Left ventricle myocardium superior (tissue), 1 donor: Measurements from ENCODE around the gene EIPR1. TPM values are rescaled to one million over a fixed set of nuclear protein-coding genes. Genes with fewer than 3 reads are reported as not detected.
"Not testable (repeated sequence)": the region's sequence is repeated elsewhere in the genome, so short reads cannot be mapped to it uniquely, and the experiment has no call there.

Experiments
- ATAC-seq: fragments of 200-7000 bp; cut with Tn5 transposase; one replicate; pipeline ENCODE4 v1.9.1; 2020; ENCODE audit warnings: mild to moderate bottlenecking, moderate library complexity
- DNase-seq: peaks from one replicate; pipeline ENCODE4 v3.0.0-alpha.2; 2020
- intact Hi-C: fragments of 100-400 bp; cut with micrococcal nuclease; formaldehyde crosslinking; loops from one replicate; pipeline ENCODE4 v1.11.0; 2022
- total RNA-seq: library from RNA; stranded (reverse); fragmentation: NEBNext Ultra II Directional; extraction: Animal tissue kit (Norgen Biotek cat#: 25700); gene quantifications from one replicate; pipeline ENCODE4 v1.2.1, GENCODE V29; 2021
- donor health status: DM: no; HTN: yes; CAD: no; lungs with severe emphysema.

The EIPR1 gene
- total RNA-seq, 1 donor from 2014 or later = 9.6 TPM

GRCh38 chr2:3211256-3212060 is 166.2 kb downstream of the EIPR1 start:
- no peak for ATAC-seq
- intact Hi-C loops = no loop called here
- no peak for DNase-seq

- no peak for DNase-seq
- ATAC-seq = no peak
- intact Hi-C loops = no loop called here
Observed at GRCh38 chr2:3210257-3210656, 167.4 kb downstream of the EIPR1 start.

GRCh38 chr2:3209258-3209657 is 168.4 kb downstream of the EIPR1 start:
- ATAC-seq (no peak), DNase-seq (no peak)
- intact Hi-C loops = no loop called here

- intact Hi-C loops = no loop called here
- ATAC-seq (no peak), DNase-seq (no peak)
Observed at GRCh38 chr2:3208591-3208990, 169.0 kb downstream of the EIPR1 start.

- intact Hi-C loops = no loop called here
- ATAC-seq = no peak
- DNase-seq = no peak
Observed at GRCh38 chr2:3208179-3208578, 169.4 kb downstream of the EIPR1 start.

- DNase-seq = no peak
- intact Hi-C loops = no loop called here
- ATAC-seq = no peak
Observed at GRCh38 chr2:3207091-3207491, 170.5 kb downstream of the EIPR1 start.

GRCh38 chr2:3205845-3206244 is 171.8 kb downstream of the EIPR1 start:
- intact Hi-C loops = no loop called here
- no peak for DNase-seq
- ATAC-seq = no peak

- DNase-seq (no peak), ATAC-seq (no peak)
- intact Hi-C loops = no loop called here
Observed at GRCh38 chr2:3204031-3204821, 173.4 kb downstream of the EIPR1 start.

GRCh38 chr2:3203497-3204019 is 174.1 kb downstream of the EIPR1 start:
- intact Hi-C loops = no loop called here
- no peak for DNase-seq

GRCh38 chr2:3202926-3203325 is 174.7 kb downstream of the EIPR1 start:
- DNase-seq (no peak), ATAC-seq (no peak)
- intact Hi-C loops = no loop called here

More at GRCh38 chr2:3203497-3204019, 174.1 kb downstream of the EIPR1 start:
- no peak for ATAC-seq

- ATAC-seq (no peak), DNase-seq (no peak)
- intact Hi-C loops = no loop called here
Observed at GRCh38 chr2:3201281-3201680, 176.3 kb downstream of the EIPR1 start.

- peak; percentile 84 for ATAC-seq
- DNase-seq = peak; percentile 44
Observed at GRCh38 chr2:3200420-3200939, 177.1 kb downstream of the EIPR1 start.

GRCh38 chr2:3199627-3200345 is 177.8 kb downstream of the EIPR1 start:
- no peak for ATAC-seq
- no peak for DNase-seq
- intact Hi-C loops = no loop called here

More at GRCh38 chr2:3200420-3200939, 177.1 kb downstream of the EIPR1 start:
- intact Hi-C loops = no loop called here

- intact Hi-C loops, ATAC-seq, DNase-seq: not testable (repeated sequence)
Observed at GRCh38 chr2:3198671-3199192, 178.9 kb downstream of the EIPR1 start.

GRCh38 chr2:3198119-3198518 is 179.5 kb downstream of the EIPR1 start:
- no peak for ATAC-seq
- intact Hi-C loops = no loop called here
- no peak for DNase-seq

GRCh38 chr2:3197308-3197707 is 180.3 kb downstream of the EIPR1 start:
- ATAC-seq (no peak), DNase-seq (no peak)
- intact Hi-C loops = no loop called here

GRCh38 chr2:3196716-3197115 is 180.9 kb downstream of the EIPR1 start:
- DNase-seq (no peak), ATAC-seq (no peak)
- intact Hi-C loops = no loop called here

- ATAC-seq (no peak), DNase-seq (no peak)
- intact Hi-C loops = no loop called here
Observed at GRCh38 chr2:3195641-3196476, 181.8 kb downstream of the EIPR1 start.
